B cell (primary cell): ENCODE measurements around the gene CENPL. TPM values are rescaled to one million over a fixed set of nuclear protein-coding genes. Genes with fewer than 3 reads are reported as not detected.
A peak's percentile ranks its signal among the peaks of the same experiment; 100 is the strongest.

ENCODE experiments used
- ATAC-seq: fragments of 200-7000 bp; cut with Tn5 transposase; one replicate; pipeline ENCODE4 v1.10.0; 2021; ENCODE audit warnings: low read depth, mild to moderate bottlenecking, moderate number of reproducible peaks, moderate library complexity
- CTCF ChIA-PET: fragments of 350-600 bp; sonication (Branson Sonifier 250); formaldehyde crosslinking; loops from one replicate; lab custom pipeline; 2021; ENCODE audit warnings: antibody characterized with exemption, inconsistent platforms; lab: Charles Lee
- POLR2A ChIA-PET: fragments of 350-600 bp; sonication (Branson Sonifier 250); formaldehyde crosslinking; loops from one replicate; lab custom pipeline; 2021; ENCODE audit warnings: antibody characterized with exemption; lab: Charles Lee
- DNase-seq: peaks from one replicate; pipeline ENCODE4 v3.0.0; 2013
- H2AFZ ChIP-seq: 2 replicates; pipeline ENCODE4 v1.6.1; 2012; ENCODE audit warnings: mild to moderate bottlenecking, low read depth, low read length; ENCODE audit not compliant: insufficient read depth, poor library complexity, severe bottlenecking
- H3K27ac ChIP-seq, 2 donors: 1 replicate in 1 of 2; 2 replicates in 1 of 2; pipeline ENCODE4 v1.5.1; 2012 to 2013; ENCODE audit warnings: low read length in 2 of 2, mild to moderate bottlenecking in 2 of 2, moderate library complexity in 1 of 2
- H3K27me3 ChIP-seq, 4 experiments: fragments of 200-600 bp in 1 of 4; sonication (generic) in 1 of 4; replicated peaks in 1 of 4; 1 replicate in 2 of 4; 2 replicates in 2 of 4; pipeline versions ENCODE4 v1.6.1 to v1.7.0; 2013 to 2016; ENCODE audit warnings: low read length in 3 of 4, mild to moderate bottlenecking in 2 of 4, mixed read lengths in 1 of 4, moderate library complexity in 1 of 4; ENCODE audit not compliant: insufficient read depth in 4 of 4, control insufficient read depth in 3 of 4; ENCODE audit errors: control extremely low read depth in 1 of 4
- H3K36me3 ChIP-seq, 2 experiments: replicated peaks in 1 of 2; 1 replicate in 1 of 2; 2 replicates in 1 of 2; pipeline versions ENCODE4 v1.6.1 to v1.7.1; 2013; ENCODE audit warnings: low read length in 1 of 2; ENCODE audit not compliant: insufficient read depth in 2 of 2, control insufficient read depth in 1 of 2; ENCODE audit errors: control extremely low read depth in 1 of 2, extremely low read depth in 1 of 2
- H3K4me1 ChIP-seq, 2 donors: fragments of 200-600 bp in 1 of 2; sonication (generic) in 1 of 2; 1 replicate in 1 of 2; 2 replicates in 1 of 2; pipeline versions ENCODE4 v1.5.1 to v1.6.1; 2013 to 2017; ENCODE audit warnings: low read length in 2 of 2; ENCODE audit not compliant: control insufficient read depth in 2 of 2, insufficient read depth in 2 of 2
- H3K4me2 ChIP-seq: replicated peaks from 2 replicates; pipeline ENCODE3; 2012; ENCODE audit warnings: mild to moderate bottlenecking, low read depth, low read length; ENCODE audit not compliant: poor library complexity, severe bottlenecking
- H3K4me3 ChIP-seq, 5 experiments: fragments of 200-600 bp in 1 of 5; sonication (generic) in 1 of 5; 1 replicate in 3 of 5; 2 replicates in 2 of 5; pipeline versions ENCODE4 v1.5.1 to v1.7.0; 2011 to 2016; ENCODE audit warnings: low read length in 4 of 5, mild to moderate bottlenecking in 4 of 5, low read depth in 2 of 5, control low read depth in 1 of 5, moderate library complexity in 1 of 5; ENCODE audit not compliant: insufficient read depth in 1 of 5; ENCODE audit errors: control extremely low read depth in 1 of 5, extremely low read depth in 1 of 5
- H3K79me2 ChIP-seq: fragments of 200-600 bp; sonication (generic); one replicate; pipeline ENCODE4 v1.6.0; 2016; ENCODE audit warnings: low read length; ENCODE audit not compliant: control insufficient read depth, insufficient read depth
- H3K9ac ChIP-seq: fragments of 200-600 bp; sonication (generic); 2 replicates; pipeline ENCODE4 v1.6.1; 2017; ENCODE audit warnings: mild to moderate bottlenecking, low read length, moderate library complexity
- H3K9me3 ChIP-seq, 3 donors: one replicate each; pipeline versions ENCODE4 v1.6.1 to v1.7.1; 2013; ENCODE audit warnings: low read length in 2 of 3; ENCODE audit not compliant: control insufficient read depth in 2 of 3, insufficient read depth in 1 of 3; ENCODE audit errors: control extremely low read depth in 1 of 3
- H4K20me1 ChIP-seq: 2 replicates; pipeline ENCODE4 v1.6.0; 2012; ENCODE audit warnings: mild to moderate bottlenecking, low read length; ENCODE audit not compliant: insufficient read depth, control insufficient read depth, poor library complexity, severe bottlenecking
- H3K27ac Mint-ChIP-seq: one replicate; pipeline ENCODE4 v1.8.0; 2021; ENCODE audit warnings: mixed read lengths
- H3K27me3 Mint-ChIP-seq: one replicate; pipeline ENCODE4 v1.8.0; 2021; ENCODE audit warnings: mixed read lengths
- H3K4me1 Mint-ChIP-seq: one replicate; pipeline ENCODE4 v1.8.0; 2021; ENCODE audit warnings: mixed read lengths
- H3K4me3 Mint-ChIP-seq: one replicate; pipeline ENCODE4 v1.8.0; 2021; ENCODE audit warnings: mixed read lengths
- H3K9me3 Mint-ChIP-seq: one replicate; pipeline ENCODE4 v1.8.0; 2022; ENCODE audit warnings: mixed read lengths; ENCODE audit not compliant: insufficient read depth
- CTCF ChIP-seq: fragments of 200-600 bp; IDR thresholded peaks from one replicate; pipeline ENCODE4 v1.8.0; 2022; ENCODE audit warnings: antibody characterized with exemption, mild to moderate bottlenecking
- EZH2 ChIP-seq: IDR thresholded peaks from 2 replicates; pipeline ENCODE4 v1.6.1; 2012; ENCODE audit warnings: borderline replicate concordance, low read depth, mild to moderate bottlenecking, moderate library complexity, low read length; ENCODE audit not compliant: insufficient read depth, poor library complexity, severe bottlenecking
- WGBS: methylation state at CpG from one replicate; pipeline ENCODE4 v1.1.5; 2013; ENCODE audit warnings: missing lambda C conversion rate; ENCODE audit not compliant: insufficient coverage; 5-methylcytosine and 5-hydroxymethylcytosine counted together
- intact Hi-C: fragments of 100-400 bp; cut with micrococcal nuclease; formaldehyde crosslinking; loops from one replicate; pipeline ENCODE4 v1.10.0; 2022
- polyA minus RNA-seq: library from RNA; depleted of rRNA, polyadenylated mRNA; stranded (reverse); fragments of >200 nt; gene quantifications from 2 replicates; pipeline ENCODE4 v1.2.3, GENCODE V29; 2012
- polyA plus RNA-seq: library from polyadenylated mRNA; depleted of rRNA; stranded (reverse); fragments of >200 nt; gene quantifications from 2 replicates; pipeline ENCODE4 v1.2.3, GENCODE V29; 2012
- total RNA-seq, 2 donors: library from RNA; stranded (reverse); fragments of 120-200 nt in 1 of 2; gene quantifications; 1 replicate in 1 of 2; 2 replicates in 1 of 2; pipeline versions ENCODE4 v1.2.3 to v1.2.4, GENCODE V29; 2013 to 2022

The CENPL gene
- total RNA-seq (9.7 and 14.4 TPM in 2 replicates), polyA plus RNA-seq (3.2 and 3.8 TPM in 2 replicates), polyA minus RNA-seq (3.1 and 5.9 TPM in 2 replicates)
- 11.0 TPM for total RNA-seq (2013)

DNA sequence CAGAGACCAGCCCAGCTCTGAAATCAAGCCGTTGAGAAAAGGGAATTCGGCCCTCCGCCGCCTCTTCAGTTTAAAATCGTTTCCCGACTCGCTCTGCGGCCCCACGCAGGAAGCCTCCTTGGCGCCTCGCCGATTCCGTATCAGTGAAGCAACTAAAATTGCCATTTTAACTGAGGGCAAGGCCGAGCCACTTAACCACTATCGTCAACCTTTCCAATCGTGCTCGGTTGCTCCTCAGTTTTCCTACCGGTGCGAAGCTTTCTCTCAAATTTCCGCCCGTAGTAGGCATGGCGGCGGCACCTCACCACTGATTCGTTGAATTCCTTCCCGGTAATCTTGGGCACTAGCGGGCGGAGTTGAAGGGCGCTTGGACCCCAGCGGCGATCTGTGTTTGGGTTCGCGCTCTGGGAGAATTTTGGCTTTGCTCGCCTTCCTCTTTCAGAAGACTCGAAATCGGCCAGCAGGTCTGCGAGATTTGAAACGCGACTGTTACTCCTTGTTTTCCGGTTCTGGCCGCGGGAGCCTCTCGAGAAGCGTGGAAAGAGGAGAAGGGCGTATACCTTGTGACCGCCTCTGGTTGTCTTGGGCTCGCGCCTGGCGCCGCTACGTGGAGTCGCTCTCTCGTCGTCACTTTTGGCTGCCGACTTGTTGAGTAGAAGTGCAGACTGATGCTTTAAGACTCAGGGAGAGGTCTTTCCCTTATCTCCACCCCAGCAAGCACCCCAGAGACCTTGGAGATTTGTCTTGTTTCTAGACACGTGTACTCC, at the start of gene CENPL, which contains the start of gene DARS2:
TSS of gene CENPL (minus strand) at position 569 of the 767 bp plus-strand sequence. CDS start 13,584 bp downstream, outside the sequence.
TSS of gene DARS2 (plus strand) at position 359 of the 767 bp plus-strand sequence. CDS start 557 bp downstream, outside the sequence.
- Histone ChIP-seq H3K79me2 (peaks cover 42% of the 10 kb centered on the region), H3K27ac (peak within 1 kb of the TSS; percentile 77 to 87), H4K20me1 (no peaks in the 10 kb centered on the region), H3K9ac (peak within 1 kb of the TSS; percentile 87), H3K4me2 (peak within 1 kb of the TSS; percentile 87), H3K27me3 (no peaks in the 10 kb centered on the region), H3K4me1 (peaks cover 8 to 18% of the 10 kb centered on the region in 2 donors), H3K4me3 (peak within 1 kb of the TSS; percentile 78 to 100 (median 93)), H3K9me3 (no peaks in the 10 kb centered on the region), H2AFZ (peak within 1 kb of the TSS; percentile 97), H3K36me3 (peaks cover 0 to 4% of the 10 kb centered on the region in 2 experiments)
- WGBS, result under 1% methylated on average over 53 of the region's 55 CpGs
- H3K9me3 Mint-ChIP-seq, result no peaks in the 10 kb centered on the region
- POLR2A ChIA-PET, result interaction anchor here (1.0 to 1.9 kb wide), 4 partner anchors 44 to 395 kb away, joined by 3 to 15 read pairs (median 5); partner anchors contain the start of genes GAS5, KLHL20, PRDX6 and ZBTB37
- TF ChIP-seq EZH2, result no peak
- ATAC-seq (peak; percentile 89), DNase-seq (peak; percentile 94)
- H3K27ac Mint-ChIP-seq, result peak within 1 kb of the TSS; percentile 95
- H3K4me3 Mint-ChIP-seq, result peak within 1 kb of the TSS; percentile 92
- CTCF ChIA-PET, result interaction anchor here (0.6 to 5.8 kb wide), 15 partner anchors 12 to 1083 kb away, joined by 3 to 62 read pairs (median 4); partner anchors contain the start of genes GAS5, KLHL20 and ZBTB37
- intact Hi-C loops, result loop anchor here (1.0 kb wide), 9 partner anchors 44 to 1175 kb away; partner anchors contain the start of genes CACYBP, KLHL20, PRDX6 and RABGAP1L
- no peaks in the 10 kb centered on the region for H3K27me3 Mint-ChIP-seq
- H3K4me1 Mint-ChIP-seq, result peaks cover 21% of the 10 kb centered on the region

DNA sequence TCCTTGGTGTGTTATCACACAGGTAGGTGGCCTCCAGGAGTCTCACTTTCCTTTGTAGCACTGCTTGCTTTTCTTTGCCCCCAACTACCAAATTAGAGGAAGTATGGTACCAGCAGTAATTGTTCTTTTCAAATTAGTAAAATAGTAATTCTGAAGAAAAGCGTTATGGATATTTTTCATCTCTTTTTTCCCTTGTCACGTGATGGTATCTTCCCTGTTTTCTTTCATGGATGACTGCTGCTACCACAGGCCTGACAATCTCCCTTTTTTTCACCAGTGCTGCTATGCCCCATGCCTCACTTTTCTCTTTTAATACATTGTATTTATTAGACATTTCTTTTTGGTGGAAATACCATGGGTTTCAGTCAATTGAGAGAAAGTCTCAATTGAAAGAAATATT, 46.8 kb upstream of the CENPL start:
- Mint-ChIP-seq H3K27me3 (no peaks in the 10 kb centered on the region), H3K4me1 (peaks cover 46% of the 10 kb centered on the region), H3K27ac (no peak overlapping the region), H3K4me3 (peak overlapping the region; percentile 12), H3K9me3 (no peaks in the 10 kb centered on the region)
- Histone ChIP-seq H3K4me2 (no peak overlapping the region), H3K27ac (no peak overlapping the region), H3K4me3 (no peak overlapping the region), H2AFZ (no peak overlapping the region), H3K36me3 (peaks cover 0 to 30% of the 10 kb centered on the region in 2 experiments), H3K4me1 (peaks cover 29 to 31% of the 10 kb centered on the region in 2 donors), H3K9ac (no peak overlapping the region), H3K79me2 (peaks cover 32% of the 10 kb centered on the region), H4K20me1 (no peaks in the 10 kb centered on the region), H3K27me3 (no peaks in the 10 kb centered on the region), H3K9me3 (no peaks in the 10 kb centered on the region)
- intact Hi-C loops, result no loop called here
- DNase-seq (no peak), ATAC-seq (no peak)
- ChIA-PET CTCF (no interaction called here), POLR2A (interaction anchor here (0.7 kb wide), 1 partner anchor 45 kb away, joined by 3 read pairs; no protein-coding TSS in a partner anchor)
- WGBS, result no CpG with 5 or more reads among the region's 2 CpGs
- TF ChIP-seq EZH2, result no peak
- TF ChIP-seq CTCF, result no peak
